SIG-M5 treated with dmso at 0.1 percent for 504 hours (cell line): Measurements from ENCODE around the gene SIRT3.

Experiments
- DNase-seq: peaks from one replicate; lab custom pipeline; 2025; ENCODE audit not compliant: unreplicated experiment; lab: John Stamatoyannopoulos, UW

SIRT3 gene

DNA sequence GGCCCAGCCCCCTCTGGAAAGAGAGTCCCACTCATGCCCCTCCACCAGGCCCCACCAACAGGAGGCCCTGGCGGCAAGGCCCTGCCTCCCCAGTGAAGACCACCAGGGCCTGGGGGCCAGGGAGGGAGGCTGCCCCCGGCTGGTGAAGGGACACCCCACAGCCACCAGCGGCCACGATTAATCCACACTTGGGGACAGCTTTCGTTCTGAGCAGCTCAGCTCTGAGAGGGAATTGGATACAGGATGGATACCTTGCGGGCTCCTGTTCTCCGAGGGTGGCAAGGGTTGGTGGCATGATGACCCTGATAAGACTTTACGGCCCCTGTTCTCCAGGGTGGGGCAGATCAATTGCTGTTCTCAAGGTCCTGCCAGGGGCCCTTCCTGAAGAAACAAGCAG, 35.2 kb upstream of the SIRT3 start:
- no peak for DNase-seq

GRCh38 chr11:270451-271318, 34.5 kb upstream of the SIRT3 start:
- DNase-seq = no peak

DNA sequence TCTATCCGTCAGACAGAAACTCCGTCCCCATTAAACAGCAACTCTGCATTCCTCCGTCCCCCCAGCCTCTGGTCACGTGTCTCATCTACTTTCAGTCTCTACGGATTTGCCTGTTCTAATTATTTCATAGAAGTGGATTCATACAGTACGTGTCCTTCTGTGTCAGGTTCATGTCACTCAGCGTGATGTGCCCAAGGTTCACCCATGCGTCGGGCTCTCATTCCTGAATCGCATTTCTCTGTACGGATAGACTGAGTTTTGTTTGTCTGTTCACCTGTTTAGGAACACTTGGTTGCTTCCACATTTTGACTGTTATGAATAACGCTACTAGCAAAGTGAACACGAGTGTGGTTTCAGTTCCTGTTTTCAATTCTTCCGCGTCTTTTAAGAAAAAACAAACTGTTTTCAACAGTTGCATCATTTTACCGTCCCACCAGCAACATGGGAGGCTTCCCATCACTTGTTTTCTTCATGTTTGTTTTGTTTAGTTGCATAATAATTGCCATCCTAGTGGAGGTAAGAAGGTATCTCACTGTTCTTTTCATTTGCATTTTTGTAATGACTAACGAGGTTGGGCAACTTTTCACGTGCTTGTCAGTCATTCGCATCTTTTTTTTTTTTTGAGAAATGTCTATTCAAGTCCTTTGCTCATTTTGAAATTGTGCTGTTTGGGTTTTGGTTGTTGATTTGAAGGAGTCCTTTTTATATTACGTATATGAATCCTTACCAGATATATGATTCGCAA, 33.2 kb upstream of the SIRT3 start:
- peak; percentile 94 for DNase-seq

DNA sequence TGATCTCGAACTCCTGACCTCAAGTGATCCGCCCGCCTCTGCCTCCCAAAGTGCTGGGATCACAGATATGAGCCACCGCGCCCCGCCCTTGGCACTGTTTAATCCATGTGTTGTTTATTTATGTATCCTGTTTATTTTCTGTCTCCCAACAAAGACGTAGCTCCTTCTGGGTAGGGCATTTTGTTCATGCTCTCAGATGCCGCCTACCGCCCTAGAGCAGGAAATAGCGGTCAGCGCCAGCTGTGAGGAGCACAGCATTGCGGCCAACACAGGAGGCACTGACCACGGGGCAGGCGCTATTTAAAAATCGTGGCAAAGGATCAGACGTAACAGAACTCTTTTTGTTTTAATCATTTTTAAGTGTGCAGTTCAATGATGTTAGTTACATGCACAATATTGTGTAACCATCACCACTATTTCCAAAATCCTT, 32.6 kb upstream of the SIRT3 start:
- DNase-seq = peak; percentile 74

DNA sequence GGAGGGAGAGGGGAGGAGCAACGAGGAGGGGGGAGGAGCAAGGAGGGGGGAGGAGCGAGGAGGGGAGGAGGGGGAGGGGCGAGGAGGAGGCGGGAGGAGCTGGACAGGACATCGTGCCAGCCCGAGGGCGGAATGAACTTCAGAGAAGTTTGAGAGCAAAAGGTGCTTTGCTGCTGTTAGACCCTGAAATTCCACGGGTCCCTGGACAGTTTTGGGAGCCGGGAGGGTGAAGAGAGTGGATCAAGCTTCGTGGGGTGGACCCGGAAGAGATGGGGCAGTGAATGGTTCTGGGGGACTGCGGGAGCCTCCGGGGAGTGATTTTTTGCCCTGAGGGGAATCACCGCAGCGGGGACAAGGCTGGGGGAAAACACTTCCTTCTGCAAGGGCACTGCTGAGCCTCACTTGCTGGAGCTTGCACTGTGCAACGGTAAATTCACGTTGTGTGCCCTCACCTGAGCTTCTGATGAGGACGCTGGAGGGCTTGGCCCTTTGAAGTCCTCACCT, 31.4 kb upstream of the SIRT3 start:
- no peak for DNase-seq

- DNase-seq = no peak
Observed at GRCh38 chr11:266676-267439, 30.7 kb upstream of the SIRT3 start.

- no peak for DNase-seq
Observed at GRCh38 chr11:261624-262023, 25.5 kb upstream of the SIRT3 start.

DNA sequence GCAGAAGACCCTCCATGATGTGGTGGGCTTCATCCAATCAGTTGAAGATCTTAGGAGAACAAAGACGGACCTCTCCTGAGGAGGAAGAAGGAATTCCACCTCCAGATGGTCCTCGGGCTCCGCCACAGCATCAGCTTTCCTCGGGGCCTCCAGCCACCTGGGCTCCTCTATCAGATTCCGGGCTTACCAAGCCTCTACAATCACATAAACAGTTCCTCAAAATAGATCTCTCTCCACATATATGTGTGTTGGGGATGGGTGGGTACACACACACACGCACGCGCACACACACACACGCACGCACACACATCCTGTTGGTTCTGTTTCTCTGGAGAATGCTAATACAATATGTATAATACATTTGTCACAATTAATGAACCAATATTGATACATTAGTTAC, 23.3 kb upstream of the SIRT3 start:
- DNase-seq = no peak

GRCh38 chr11:257766-258493, 21.8 kb upstream of the SIRT3 start:
- no peak for DNase-seq

DNA sequence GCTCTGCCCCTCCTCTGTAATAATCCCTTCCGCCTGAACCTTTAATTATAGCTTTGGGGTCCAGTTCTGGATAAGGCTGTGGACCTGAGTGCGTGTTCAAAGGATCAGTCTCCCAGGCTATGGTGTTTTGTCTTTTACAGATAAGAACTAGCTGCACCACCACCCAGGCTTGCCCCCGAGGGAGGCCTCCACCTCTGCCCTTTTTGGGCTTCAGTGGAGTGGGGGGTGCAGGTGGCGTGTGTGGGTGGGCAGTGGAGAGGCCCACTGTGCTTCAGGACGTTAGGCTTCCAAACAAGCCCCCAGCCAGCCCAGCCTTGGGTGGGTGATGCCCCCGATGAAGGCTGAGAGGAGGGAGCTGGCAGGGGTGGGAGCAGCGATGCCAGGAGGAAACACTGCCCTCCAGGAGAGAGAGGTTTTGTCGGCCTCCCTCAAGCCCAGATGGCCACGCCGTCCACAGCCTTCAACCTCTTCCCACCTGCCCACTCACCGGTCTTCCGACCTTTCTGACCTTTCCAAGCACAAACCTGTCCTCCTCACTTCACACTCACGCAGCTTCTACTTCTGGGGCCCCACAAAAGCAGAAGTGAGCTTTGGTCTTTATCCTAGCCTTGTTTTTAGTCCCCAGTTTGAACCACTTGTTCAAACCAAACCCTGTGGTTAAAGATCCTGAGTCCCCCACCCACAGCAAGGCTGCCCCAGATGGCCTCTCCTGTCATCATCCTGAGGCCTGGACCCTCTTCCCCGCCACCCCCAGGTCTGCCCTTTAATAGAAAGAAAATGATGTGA, 21.0 kb upstream of the SIRT3 start:
- DNase-seq = peak; percentile 30

GRCh38 chr11:255816-256215, 19.7 kb upstream of the SIRT3 start:
- DNase-seq = no peak

GRCh38 chr11:255176-255575, 19.0 kb upstream of the SIRT3 start:
- no peak for DNase-seq

GRCh38 chr11:253886-254270, 17.7 kb upstream of the SIRT3 start:
- DNase-seq = no peak

DNA sequence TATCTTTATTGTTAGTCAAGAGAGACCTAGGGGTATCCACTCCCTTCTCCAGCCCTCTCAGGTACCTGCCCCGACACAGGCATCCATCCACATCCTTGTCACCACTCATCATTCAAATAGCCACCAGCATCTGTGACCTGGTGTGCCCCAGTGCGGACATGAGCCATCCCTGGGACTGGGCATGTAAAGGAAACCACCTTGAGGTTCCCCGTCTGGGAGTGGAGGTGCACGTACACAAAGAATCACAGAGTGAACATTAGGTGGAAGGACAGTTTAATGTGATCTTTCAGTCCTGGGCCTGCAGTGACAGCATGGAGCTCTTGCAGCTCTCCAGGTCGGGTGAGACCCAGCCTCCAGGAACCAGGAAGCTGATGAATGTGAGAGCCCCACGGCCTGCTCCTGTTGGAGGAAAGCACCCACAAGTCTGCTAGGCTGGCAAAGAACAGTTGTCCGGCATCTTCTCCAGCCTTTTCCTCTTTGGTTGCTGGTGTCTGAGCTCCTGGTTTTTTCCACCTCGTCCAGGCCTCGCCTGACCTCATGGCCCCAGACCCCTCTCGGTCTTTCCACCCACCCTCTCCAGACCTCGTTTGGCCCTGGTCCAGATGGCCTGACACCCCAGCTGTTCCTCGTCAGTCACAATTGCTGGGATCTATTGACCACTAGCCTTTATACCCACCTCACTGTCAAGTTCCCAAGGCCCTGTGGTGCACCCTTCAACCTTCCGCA, 17.2 kb upstream of the SIRT3 start:
- no peak for DNase-seq

DNA sequence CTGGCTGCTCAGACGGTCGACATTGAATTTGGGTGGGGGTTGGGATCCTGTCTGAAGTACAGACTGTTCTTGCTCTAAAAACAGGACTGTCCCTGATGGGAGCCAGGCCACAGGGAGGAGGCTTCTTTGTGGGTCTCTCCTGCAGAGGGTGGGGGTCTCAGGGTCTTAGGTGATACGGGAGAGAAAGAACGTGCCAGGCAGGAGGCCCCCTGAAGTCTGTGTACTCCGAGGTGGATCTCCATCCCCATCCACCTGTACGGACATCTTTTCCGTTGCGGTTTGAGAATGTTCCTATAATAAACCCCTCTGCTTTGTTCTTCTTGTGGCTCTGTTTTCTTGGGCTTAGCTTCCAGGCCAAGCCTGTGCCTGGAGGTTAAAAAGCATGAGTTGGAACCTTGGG, 16.5 kb upstream of the SIRT3 start:
- DNase-seq = no peak

- no peak for DNase-seq
Observed at GRCh38 chr11:251550-251949, 15.4 kb upstream of the SIRT3 start.

GRCh38 chr11:250740-251299, 14.7 kb upstream of the SIRT3 start:
- peak; percentile 23 for DNase-seq

GRCh38 chr11:250274-250673, 14.1 kb upstream of the SIRT3 start:
- DNase-seq = no peak

GRCh38 chr11:249062-249461, 12.9 kb upstream of the SIRT3 start:
- DNase-seq = no peak
